Suprapubic skin (tissue), 4 donors: ENCODE measurements around the gene CELA2A. TPM values are rescaled to one million over a fixed set of nuclear protein-coding genes. Genes with fewer than 3 reads are reported as not detected.
"Not testable (repeated sequence)": the region's sequence is repeated elsewhere in the genome, so short reads cannot be mapped to it uniquely, and the experiment has no call there.

ENCODE experiments used
- DNase-seq, 2 donors: peaks; one replicate each; pipeline ENCODE4 v3.0.0-alpha.2; 2019; ENCODE audit warnings: low spot score in 2 of 2
- H3K27ac ChIP-seq: fragments of 200-600 bp; sonication (generic); one replicate; pipeline ENCODE4 v1.5.1; 2019
- H3K27me3 ChIP-seq: fragments of 200-600 bp; sonication (generic); one replicate; pipeline ENCODE4 v1.5.1; 2019
- H3K36me3 ChIP-seq: fragments of 200-600 bp; sonication (generic); one replicate; pipeline ENCODE4 v1.5.1; 2019
- H3K4me1 ChIP-seq: fragments of 200-600 bp; sonication (generic); one replicate; pipeline ENCODE4 v1.5.1; 2019
- H3K4me3 ChIP-seq: fragments of 200-600 bp; sonication (generic); one replicate; pipeline ENCODE4 v1.5.1; 2019; ENCODE audit warnings: mild to moderate bottlenecking
- H3K9me3 ChIP-seq: fragments of 200-600 bp; sonication (generic); one replicate; pipeline ENCODE4 v1.5.1; 2019
- CTCF ChIP-seq, 2 donors: fragments of 200-600 bp in 1 of 2; fragments of 450-650 bp in 1 of 2; sonication (generic) in 1 of 2; IDR thresholded peaks; one replicate each; pipeline ENCODE4 v1.5.1; 2016 to 2019; ENCODE audit warnings: antibody characterized with exemption in 2 of 2, mild to moderate bottlenecking in 1 of 2, moderate library complexity in 1 of 2
- EP300 ChIP-seq: sonication (generic); formaldehyde crosslinking; IDR thresholded peaks from one replicate; pipeline ENCODE4 v1.6.1; 2017; ENCODE audit warnings: antibody characterized with exemption
- POLR2A ChIP-seq, 2 donors: fragments of 450-650 bp; IDR thresholded peaks; one replicate each; pipeline ENCODE4 v1.6.1; 2017; ENCODE audit warnings: antibody characterized with exemption in 2 of 2, mild to moderate bottlenecking in 2 of 2, moderate library complexity in 2 of 2
- POLR2AphosphoS5 ChIP-seq, 3 donors: sonication (generic); formaldehyde crosslinking; IDR thresholded peaks; one replicate each; pipeline ENCODE4 v1.6.1; 2017; ENCODE audit warnings: antibody characterized with exemption in 3 of 3
- WGBS: methylation state at CpG from one replicate; pipeline ENCODE4 v1.1.5; 2018; 5-methylcytosine and 5-hydroxymethylcytosine counted together
- total RNA-seq, 4 donors: library from RNA; depleted of rRNA; stranded (reverse); fragments of >200 nt; gene quantifications; one replicate each; pipeline ENCODE4 v1.1.0, GENCODE V29; 2016

Gene CELA2A
- total RNA-seq, 4 donors from 2014 or later: not detected

GRCh38 chr1:15426492-15427279 is 29.8 kb upstream of the CELA2A start:
- no peak for DNase-seq
- Histone ChIP-seq H3K4me1 (peaks cover 30% of the 10 kb centered on the region), H3K27ac (no peak overlapping the region), H3K27me3 (no peaks in the 10 kb centered on the region), H3K4me3 (no peak overlapping the region), H3K36me3 (peaks cover 43% of the 10 kb centered on the region), H3K9me3 (no peaks in the 10 kb centered on the region)
- WGBS: 88% methylated on average over 28 of the region's 30 CpGs
- TF ChIP-seq POLR2AphosphoS5 (IDR thresholded peaks at IDR 0.05) (no peak), EP300 (no peak), POLR2A (IDR thresholded peaks at IDR 0.05) (no peak), CTCF (IDR thresholded peaks at IDR 0.05) (no peak)

GRCh38 chr1:15427280-15427666 is 29.3 kb upstream of the CELA2A start:
- Histone ChIP-seq H3K4me1 (peaks cover 30% of the 10 kb centered on the region), H3K4me3 (no peak overlapping the region), H3K27ac (no peak overlapping the region), H3K9me3 (no peaks in the 10 kb centered on the region), H3K36me3 (peaks cover 43% of the 10 kb centered on the region), H3K27me3 (no peaks in the 10 kb centered on the region)
- no peak for DNase-seq
- TF ChIP-seq POLR2A (IDR thresholded peaks at IDR 0.05) (no peak), EP300 (no peak), POLR2AphosphoS5 (IDR thresholded peaks at IDR 0.05) (no peak), CTCF (IDR thresholded peaks at IDR 0.05) (no peak)
- WGBS: 72% methylated on average over 6 of the region's 6 CpGs

GRCh38 chr1:15428252-15428651 is 28.3 kb upstream of the CELA2A start:
- H3K27me3 ChIP-seq, H3K4me3 ChIP-seq, H3K9me3 ChIP-seq, DNase-seq, H3K27ac ChIP-seq: not testable (repeated sequence)
- 90% methylated on average over 11 of the region's 11 CpGs for WGBS
- Histone ChIP-seq H3K4me1 (peaks cover 29% of the 10 kb centered on the region), H3K36me3 (peaks cover 43% of the 10 kb centered on the region)

GRCh38 chr1:15428815-15429435 is 27.6 kb upstream of the CELA2A start:
- no peak for TF ChIP-seq POLR2A (IDR thresholded peaks at IDR 0.05)
- no peak for TF ChIP-seq CTCF (IDR thresholded peaks at IDR 0.05)
- no peak for TF ChIP-seq EP300
- TF ChIP-seq POLR2AphosphoS5 (IDR thresholded peaks at IDR 0.05): no peak
- H3K36me3 ChIP-seq: peaks cover 43% of the 10 kb centered on the region
- DNase-seq: no peak
- no peaks in the 10 kb centered on the region for H3K27me3 ChIP-seq
- WGBS: 90% methylated on average over 13 of the region's 18 CpGs
- no peak overlapping the region for H3K27ac ChIP-seq
- H3K4me1 ChIP-seq: peaks cover 22% of the 10 kb centered on the region
- H3K4me3 ChIP-seq: no peak overlapping the region
- no peaks in the 10 kb centered on the region for H3K9me3 ChIP-seq

- no peak for TF ChIP-seq CTCF (IDR thresholded peaks at IDR 0.05)
- TF ChIP-seq EP300: no peak
- TF ChIP-seq POLR2A (IDR thresholded peaks at IDR 0.05): no peak
- TF ChIP-seq POLR2AphosphoS5 (IDR thresholded peaks at IDR 0.05): no peak
- WGBS: 77% methylated on average over 18 of the region's 19 CpGs
- H3K4me3 ChIP-seq: no peak overlapping the region
- peaks cover 15% of the 10 kb centered on the region for H3K4me1 ChIP-seq
- no peaks in the 10 kb centered on the region for H3K9me3 ChIP-seq
- DNase-seq: no peak
- H3K27ac ChIP-seq: no peak overlapping the region
- H3K36me3 ChIP-seq: peaks cover 43% of the 10 kb centered on the region
- H3K27me3 ChIP-seq: no peaks in the 10 kb centered on the region
Measured at GRCh38 chr1:15429701-15430149, 26.8 kb upstream of the CELA2A start.
